GM19351 (cell line): Measurements from ENCODE around the gene ARHGAP29.

Source experiments
- ATAC-seq: cut with Tn5 transposase; IDR thresholded peaks from one replicate; pipeline ENCODE4 v1.9.1; 2021; ENCODE audit warnings: mild to moderate bottlenecking, moderate library complexity; ENCODE audit not compliant: unreplicated experiment

Gene ARHGAP29

DNA sequence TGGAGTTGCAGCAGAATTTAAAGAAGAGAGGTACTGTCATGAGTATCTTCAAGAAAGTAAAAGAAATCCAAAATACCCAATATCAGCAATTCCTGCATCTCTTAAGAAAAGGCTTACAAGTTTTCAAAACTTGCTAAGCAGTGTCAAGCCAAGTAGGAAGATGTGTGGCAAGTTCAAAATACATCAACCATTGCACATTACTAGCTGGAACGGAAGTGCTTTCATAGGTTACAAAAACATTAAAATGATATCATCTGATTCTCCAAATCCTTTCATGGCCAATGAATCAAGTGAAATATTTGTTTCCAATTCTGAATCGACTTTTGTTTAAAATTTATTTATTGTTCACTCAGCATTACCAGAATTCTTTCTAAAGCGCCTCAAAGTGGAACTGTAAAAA lies 110.7 kb downstream of the ARHGAP29 start:
- ATAC-seq = no peak

DNA sequence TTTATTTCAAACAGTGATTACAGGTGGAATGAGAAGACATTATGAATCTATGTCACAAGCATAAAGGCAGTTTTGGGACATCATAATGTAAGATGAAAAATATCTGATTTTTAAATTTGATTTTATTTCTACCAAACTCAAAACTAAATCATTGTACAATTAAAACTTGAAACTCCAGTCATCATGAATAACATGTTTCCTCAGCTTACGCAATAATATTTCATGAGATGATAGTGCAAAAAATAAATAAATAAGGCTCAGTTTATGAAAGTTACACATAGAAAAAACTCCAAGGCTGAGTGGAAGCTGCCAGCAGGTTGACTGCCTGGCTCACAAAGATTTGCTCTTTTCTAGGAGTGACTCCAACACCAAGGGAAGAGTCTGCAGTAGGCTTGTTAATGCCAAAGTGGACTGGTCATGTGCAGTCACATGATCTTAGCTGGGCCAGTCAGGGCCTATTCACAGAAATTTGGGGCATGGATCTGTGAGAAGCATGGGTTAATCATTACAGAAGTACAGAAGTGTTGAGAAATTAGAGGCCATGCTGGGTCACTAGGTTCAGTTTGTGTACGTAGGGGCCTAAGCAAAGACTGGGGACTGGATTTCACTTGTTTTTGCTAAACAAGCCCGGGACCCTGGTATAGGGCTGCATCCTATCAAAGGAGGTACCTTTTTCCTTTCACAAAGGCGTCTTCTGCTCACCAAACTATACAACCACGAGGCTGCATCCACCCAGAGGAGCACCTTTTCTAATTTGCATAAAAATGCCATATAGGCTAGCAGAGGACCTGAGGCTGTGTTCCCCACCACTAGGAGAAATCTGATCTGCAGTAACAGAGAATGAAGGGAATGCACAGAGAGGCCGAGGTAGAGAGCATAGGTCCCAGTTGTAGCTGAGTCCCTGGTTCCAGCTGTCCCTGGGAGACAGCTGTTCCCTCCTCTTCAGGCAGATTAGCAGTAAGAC lies 111.6 kb downstream of the ARHGAP29 start:
- ATAC-seq = no peak

DNA sequence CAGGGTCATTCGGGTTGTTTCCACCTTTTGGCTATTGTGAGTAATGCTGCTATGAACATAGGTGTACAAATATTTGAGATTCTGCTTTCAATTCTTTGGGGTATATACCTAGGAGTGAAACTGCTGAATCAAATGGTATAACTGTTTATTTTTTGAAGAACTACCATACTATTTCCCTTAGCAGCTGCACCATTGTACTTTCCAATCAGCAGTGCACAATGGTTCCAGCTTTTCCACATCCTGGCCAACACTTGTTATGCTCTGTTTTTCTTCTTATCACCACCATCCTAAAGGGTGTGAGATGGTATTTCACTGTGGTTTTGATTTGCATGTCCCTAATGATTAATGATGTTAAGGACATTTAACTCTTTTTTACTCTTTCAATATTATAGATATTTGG lies 112.8 kb downstream of the ARHGAP29 start:
- no peak for ATAC-seq

DNA sequence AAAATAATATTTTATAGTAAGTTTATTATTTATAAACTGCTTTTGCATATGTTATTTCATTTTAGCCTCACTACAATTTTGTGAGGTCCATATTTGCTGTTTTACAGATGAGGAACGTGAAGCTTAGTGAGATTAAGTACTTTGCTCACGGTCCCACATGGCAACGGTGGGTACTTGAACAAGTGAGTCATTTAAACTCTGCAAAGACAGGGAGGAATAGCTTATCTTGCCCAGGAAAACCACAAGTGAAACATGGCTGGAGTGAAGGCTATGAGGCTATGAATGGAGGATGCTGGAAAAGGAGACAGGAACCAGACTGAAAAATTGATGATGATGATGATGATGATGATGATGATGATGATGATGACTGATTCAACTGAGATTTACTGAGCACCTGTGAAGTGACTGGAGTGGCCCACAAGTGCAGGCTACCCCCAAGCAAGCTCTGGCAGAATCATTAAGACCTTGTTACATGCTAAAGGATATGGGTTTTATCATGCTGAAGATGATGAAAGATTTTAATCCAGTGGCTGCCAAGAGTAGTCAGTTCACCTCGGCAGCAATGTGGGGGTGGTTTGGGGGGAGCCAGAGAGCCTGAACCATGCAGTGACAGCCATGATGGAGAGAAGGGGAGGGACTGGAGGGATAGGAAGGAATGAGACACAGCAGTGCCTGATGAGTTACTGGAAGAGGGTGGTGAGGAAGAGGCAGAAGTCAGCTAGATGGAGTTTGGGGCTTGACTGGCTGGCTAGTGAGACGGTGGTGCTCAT lies 115.0 kb downstream of the ARHGAP29 start:
- ATAC-seq = no peak
